Subcutaneous abdominal adipose tissue (tissue), 5 donors: ENCODE measurements around the gene INSC.
"Not testable (repeated sequence)": the region's sequence is repeated elsewhere in the genome, so short reads cannot be mapped to it uniquely, and the experiment has no call there.

Source experiments
- H3K27ac ChIP-seq: one replicate; pipeline ENCODE4 v1.7.0; 2013; ENCODE audit warnings: low read depth, mild to moderate bottlenecking, inconsistent platforms, low read length, moderate library complexity
- H3K27me3 ChIP-seq, 5 donors: one replicate each; pipeline ENCODE4 v1.7.0; 2013; ENCODE audit warnings: low read length in 5 of 5, inconsistent platforms in 1 of 5; ENCODE audit not compliant: control insufficient read depth in 5 of 5, insufficient read depth in 4 of 5
- H3K36me3 ChIP-seq, 5 donors: one replicate each; pipeline ENCODE4 v1.7.0; 2013; ENCODE audit warnings: low read length in 5 of 5; ENCODE audit not compliant: control insufficient read depth in 5 of 5, insufficient read depth in 5 of 5
- H3K4me1 ChIP-seq, 5 donors: one replicate each; pipeline ENCODE4 v1.7.0; 2013; ENCODE audit warnings: low read length in 5 of 5, mild to moderate bottlenecking in 3 of 5, moderate library complexity in 1 of 5; ENCODE audit not compliant: control insufficient read depth in 5 of 5, insufficient read depth in 5 of 5
- H3K4me3 ChIP-seq, 5 donors: one replicate each; pipeline ENCODE4 v1.7.0; 2013; ENCODE audit warnings: low read length in 5 of 5, low read depth in 1 of 5
- H3K9ac ChIP-seq, 5 donors: one replicate each; pipeline ENCODE4 v1.7.0; 2013; ENCODE audit warnings: low read length in 5 of 5, mild to moderate bottlenecking in 4 of 5, moderate library complexity in 3 of 5
- H3K9me3 ChIP-seq, 5 donors: one replicate each; pipeline ENCODE4 v1.7.0; 2013; ENCODE audit warnings: low read length in 5 of 5; ENCODE audit not compliant: control insufficient read depth in 5 of 5
- donor health status: healthy.
- donor health status: healthy.
- donor health status: healthy.
- donor health status: healthy.
- donor health status: healthy.

INSC gene

GRCh38 chr11:15114501-15115475 is at the start of gene INSC:
INSC (plus strand) TSS chr11:15114923; CDS start chr11:15149175, 34,252 bp downstream.
- Histone ChIP-seq H3K9ac (no peak within 1 kb of the TSS), H3K4me3 (peak within 1 kb of the TSS in 1 of 5 donors; percentile 21), H3K4me1 (peaks cover 0 to 8% (median 3%) of the 10 kb centered on the region in 5 donors), H3K27ac (no peak within 1 kb of the TSS), H3K9me3 (no peaks in the 10 kb centered on the region), H3K36me3 (no peaks in the 10 kb centered on the region), H3K27me3 (peaks cover 3 to 24% (median 23%) of the 10 kb centered on the region in 5 donors)

DNA sequence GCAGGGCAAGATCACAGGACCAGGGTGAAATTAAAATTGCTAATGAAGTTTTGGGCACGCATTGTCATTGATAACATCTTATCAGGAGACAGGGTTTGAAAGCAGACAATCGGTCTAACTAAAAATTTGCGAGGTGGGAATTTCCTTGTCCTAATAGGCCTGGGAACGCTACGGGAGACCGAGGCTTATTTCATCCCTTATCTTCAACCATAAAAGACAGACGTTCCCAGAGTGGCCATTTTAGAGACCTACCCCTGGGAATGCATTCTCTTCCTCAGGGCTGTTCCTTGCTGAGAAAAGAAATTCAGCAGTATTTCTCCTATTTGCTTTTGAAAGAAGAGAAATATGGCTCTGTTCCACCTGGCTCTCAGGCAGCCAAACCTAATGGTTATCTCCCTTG is 45.0 kb upstream of the INSC start:
- H3K4me1 ChIP-seq, result peaks cover 0 to 18% (median 17%) of the 10 kb centered on the region in 5 donors
- H3K27me3 ChIP-seq, result peaks cover 22 to 32% (median 26%) of the 10 kb centered on the region in 5 donors
- not testable (repeated sequence) for H3K9ac ChIP-seq, H3K36me3 ChIP-seq, H3K9me3 ChIP-seq, H3K27ac ChIP-seq, H3K4me3 ChIP-seq

DNA sequence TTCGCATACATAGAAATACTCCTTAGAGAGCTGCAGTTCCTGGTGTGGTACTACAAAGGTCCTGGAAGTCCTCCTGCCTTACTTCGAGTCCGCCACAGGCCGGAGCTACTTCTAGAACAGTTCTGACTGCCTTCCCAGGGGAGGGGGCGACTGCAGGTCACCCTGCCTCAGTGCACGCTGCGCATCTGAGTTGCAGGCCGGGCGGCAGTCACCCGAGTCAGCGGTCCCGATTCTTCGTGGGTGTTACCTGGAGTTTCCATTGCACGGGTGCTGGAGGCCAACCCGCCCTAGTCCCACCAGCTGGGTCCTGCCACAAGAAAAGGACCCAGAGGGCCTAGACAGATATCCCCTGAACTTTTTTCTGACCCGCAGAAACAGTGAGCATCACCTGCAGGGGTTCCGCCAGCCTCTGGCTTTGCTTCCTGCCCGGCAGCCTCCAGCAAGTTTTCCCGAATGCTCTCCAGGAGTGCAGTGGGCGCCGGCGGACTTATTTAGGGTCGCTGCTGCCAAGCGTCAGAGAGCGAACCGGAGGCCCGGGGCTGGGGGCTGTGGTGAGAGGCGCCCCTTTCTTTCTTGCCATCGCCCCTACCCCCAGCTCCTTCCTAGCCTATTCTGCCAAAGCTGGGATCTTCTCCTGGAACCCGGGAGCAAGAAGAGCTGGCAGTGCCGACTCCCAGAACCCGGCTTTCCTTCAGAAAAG is 43.0 kb upstream of the INSC start:
- no peak overlapping the region for H3K27ac ChIP-seq
- no peak overlapping the region for H3K9ac ChIP-seq
- H3K4me3 ChIP-seq, result no peak overlapping the region
- H3K4me1 ChIP-seq, result peaks cover 0 to 20% (median 19%) of the 10 kb centered on the region in 5 donors
- H3K27me3 ChIP-seq, result peaks cover 29 to 36% (median 33%) of the 10 kb centered on the region in 5 donors
- peaks cover 0 to 10% (median 0%) of the 10 kb centered on the region in 5 donors for H3K9me3 ChIP-seq
- H3K36me3 ChIP-seq, result no peaks in the 10 kb centered on the region

GRCh38 chr11:15072551-15073143 is 42.1 kb upstream of the INSC start:
- H3K4me3 ChIP-seq, result no peak overlapping the region
- H3K4me1 ChIP-seq, result peaks cover 0 to 20% (median 19%) of the 10 kb centered on the region in 5 donors
- no peaks in the 10 kb centered on the region for H3K36me3 ChIP-seq
- no peak overlapping the region for H3K9ac ChIP-seq
- no peak overlapping the region for H3K27ac ChIP-seq
- H3K27me3 ChIP-seq, result peaks cover 29 to 36% (median 33%) of the 10 kb centered on the region in 5 donors
- H3K9me3 ChIP-seq, result peaks cover 0 to 10% (median 0%) of the 10 kb centered on the region in 5 donors

DNA sequence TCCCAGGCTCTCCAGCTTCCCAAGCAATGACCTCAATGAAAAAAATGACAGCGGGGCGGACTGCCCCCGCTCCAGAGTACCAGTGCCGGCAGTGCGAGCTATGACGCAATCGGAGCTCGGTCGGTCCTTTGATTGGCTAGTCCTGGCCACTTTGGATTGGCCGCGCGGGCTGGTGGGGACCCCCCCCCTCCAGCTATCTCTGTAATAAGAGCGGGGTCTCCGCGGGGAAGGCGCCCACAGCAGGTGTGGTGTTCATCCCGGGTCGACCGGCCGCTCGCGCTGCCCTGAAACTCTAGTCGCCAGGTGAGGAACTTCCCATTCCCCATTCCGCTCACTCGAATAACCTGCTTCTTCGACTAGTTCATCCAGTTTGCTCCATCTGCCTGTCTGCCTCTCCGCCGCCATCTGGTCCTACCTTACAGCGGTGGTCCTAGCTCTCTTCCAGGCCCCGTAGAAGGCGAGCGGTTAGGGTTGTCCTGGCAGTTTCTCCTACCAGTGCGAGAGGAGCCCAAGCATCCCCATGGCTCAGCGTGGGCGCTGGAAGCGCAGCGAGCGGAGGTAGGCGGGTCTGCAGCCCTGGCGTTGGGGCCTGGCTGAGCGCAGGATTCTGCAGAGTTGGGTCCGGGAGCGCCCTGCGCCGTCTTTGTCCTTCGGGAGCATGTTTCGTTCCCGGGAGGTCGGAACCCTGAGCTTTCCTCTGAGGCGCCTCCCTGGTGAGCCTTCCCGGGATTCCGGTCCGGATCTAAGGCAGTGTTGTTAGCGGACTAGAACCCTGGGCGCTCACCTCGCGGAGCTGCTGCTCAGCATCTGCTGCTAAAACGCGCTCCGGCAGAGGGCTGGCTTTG is 41.1 kb upstream of the INSC start, which contains the start of gene CALCB:
Gene CALCB (plus strand): TSS at position 233 of the 845 bp plus-strand sequence. CDS start 1,126 bp downstream, outside the sequence.
- Histone ChIP-seq H3K27ac (no peak within 1 kb of the TSS), H3K4me1 (peaks cover 0 to 20% (median 19%) of the 10 kb centered on the region in 5 donors), H3K9ac (no peak within 1 kb of the TSS), H3K4me3 (peak within 1 kb of the TSS; percentile 17 to 51 (median 22)), H3K9me3 (peaks cover 0 to 9% (median 0%) of the 10 kb centered on the region in 5 donors), H3K27me3 (peaks cover 29 to 36% (median 33%) of the 10 kb centered on the region in 5 donors), H3K36me3 (no peaks in the 10 kb centered on the region)

DNA sequence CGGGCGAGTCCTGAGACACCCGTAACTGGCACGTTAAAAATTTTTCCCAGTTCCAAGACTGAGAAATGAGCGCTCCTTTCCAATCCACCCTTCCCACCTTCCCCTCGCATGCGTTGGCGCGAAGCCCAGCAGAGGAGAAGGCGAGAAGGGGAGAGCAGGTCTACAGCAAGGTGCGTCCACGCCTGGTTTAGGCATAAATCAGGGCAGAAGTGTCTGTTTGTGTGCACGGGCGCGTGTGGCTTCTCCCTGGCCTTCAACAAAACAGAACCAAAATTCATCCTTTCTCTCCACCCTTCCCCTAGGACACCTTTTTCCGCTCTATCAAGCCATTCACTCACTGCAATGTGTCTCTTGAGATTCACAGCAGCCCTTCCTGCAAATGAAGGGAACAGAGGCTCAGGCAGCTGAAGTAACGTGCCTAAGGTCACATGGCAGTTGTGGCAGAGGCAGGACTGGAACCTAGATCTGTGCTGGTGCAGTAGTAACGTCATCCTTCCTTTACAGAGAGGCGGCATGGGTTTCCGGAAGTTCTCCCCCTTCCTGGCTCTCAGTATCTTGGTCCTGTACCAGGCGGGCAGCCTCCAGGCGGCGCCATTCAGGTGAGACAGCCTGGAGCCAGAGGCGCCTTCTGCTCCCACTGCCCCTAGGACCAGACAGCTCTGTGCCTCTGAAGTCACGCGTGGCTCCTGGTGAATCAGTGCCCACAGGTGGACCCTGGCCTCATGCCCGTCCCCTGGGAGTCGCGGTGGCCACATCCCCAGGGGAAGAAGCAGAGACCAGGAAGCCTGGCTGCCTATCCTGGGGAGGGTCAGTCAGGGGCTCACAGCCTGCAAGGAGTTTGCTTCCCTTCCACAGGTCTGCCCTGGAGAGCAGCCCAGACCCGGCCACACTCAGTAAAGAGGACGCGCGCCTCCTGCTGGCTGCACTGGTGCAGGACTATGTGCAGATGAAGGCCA is 40.2 kb upstream of the INSC start:
- Histone ChIP-seq H3K4me1 (peaks cover 0 to 20% (median 19%) of the 10 kb centered on the region in 5 donors), H3K9me3 (peaks cover 0 to 6% (median 0%) of the 10 kb centered on the region in 5 donors), H3K27me3 (peaks cover 29 to 36% (median 33%) of the 10 kb centered on the region in 5 donors), H3K36me3 (no peaks in the 10 kb centered on the region), H3K27ac (no peak overlapping the region), H3K9ac (no peak overlapping the region), H3K4me3 (peak overlapping the region in 4 of 5 donors; percentile 22 to 51 (median 32))

GRCh38 chr11:15075162-15075526 is 39.6 kb upstream of the INSC start:
- Histone ChIP-seq H3K4me1 (peaks cover 0 to 20% (median 19%) of the 10 kb centered on the region in 5 donors), H3K9ac (no peak overlapping the region), H3K9me3 (peaks cover 0 to 6% (median 0%) of the 10 kb centered on the region in 5 donors), H3K27ac (no peak overlapping the region), H3K36me3 (no peaks in the 10 kb centered on the region), H3K4me3 (no peak overlapping the region), H3K27me3 (peaks cover 29 to 36% (median 33%) of the 10 kb centered on the region in 5 donors)

- H3K36me3 ChIP-seq, result no peaks in the 10 kb centered on the region
- H3K9me3 ChIP-seq, result peaks cover 0 to 4% (median 2%) of the 10 kb centered on the region in 5 donors
- H3K4me1 ChIP-seq, result no peaks in the 10 kb centered on the region
- no peak overlapping the region for H3K4me3 ChIP-seq
- no peak overlapping the region for H3K27ac ChIP-seq
- peaks cover 0 to 3% (median 0%) of the 10 kb centered on the region in 5 donors for H3K27me3 ChIP-seq
- no peak overlapping the region for H3K9ac ChIP-seq
Measured at GRCh38 chr11:15091175-15091574, 23.5 kb upstream of the INSC start.
